ENCODE data around the gene ZSCAN10. TPM values are rescaled to one million over a fixed set of nuclear protein-coding genes. Genes with fewer than 3 reads are reported as not detected.
"Not testable (repeated sequence)": the region's sequence is repeated elsewhere in the genome, so short reads cannot be mapped to it uniquely, and the experiment has no call there.

The ZSCAN10 gene
- total RNA-seq, 5 donors from 2014 or later (not counting 1 experiment from before 2014, with no cell fraction given): 0.19 to 0.64 (median 0.39) TPM; not detected in 1

GRCh38 chr16:3141781-3142311 lies 42.8 kb upstream of the ZSCAN10 start:
- no peak overlapping the region for H3K27ac Mint-ChIP-seq
- WGBS (ENCODE audit: insufficient coverage): 94% methylated on average over 19 of the region's 23 CpGs

GRCh38 chr16:3140603-3141427 lies 41.7 kb upstream of the ZSCAN10 start:
- H3K27ac ChIP-seq (ENCODE audit: low read length): no peak overlapping the region
- POLR2A ChIA-PET: interaction anchor here in 1 of 2 donors (0.7 kb wide), 1 partner anchor 11 kb away, joined by 3 read pairs; no protein-coding TSS in a partner anchor
- 94% methylated on average over 69 of the region's 69 CpGs for WGBS (ENCODE audit: insufficient coverage)
- Mint-ChIP-seq H3K4me3 (no peak overlapping the region), H3K27me3 (no peaks in the 10 kb centered on the region), H3K9me3 (no peaks in the 10 kb centered on the region), H3K36me3 (peaks cover 19% of the 10 kb centered on the region), H3K4me1 (peaks cover 7 to 13% (median 8%) of the 10 kb centered on the region in 3 donors), H3K27ac (no peak overlapping the region)
- no peak overlapping the region for H3K4me3 ChIP-seq (ENCODE audit: control insufficient read depth in 1 of 2, extremely low read depth in 1 of 2, low read length in 1 of 2)
- CTCF ChIA-PET: interaction anchor here in 1 of 2 donors (0.6 kb wide), 1 partner anchor 27 kb away, joined by 3 read pairs; no protein-coding TSS in a partner anchor
- DNase-seq: no peak
- H3K4me1 ChIP-seq (ENCODE audit: control insufficient read depth in 1 of 2, extremely low read depth in 1 of 2, insufficient read depth in 2 of 2, low read length in 2 of 2): peaks cover 0 to 15% of the 10 kb centered on the region in 2 experiments
- no peak for ATAC-seq (replicated peaks in 1 of 4)
- no peaks in the 10 kb centered on the region for H3K9me3 ChIP-seq
- H3K36me3 ChIP-seq (ENCODE audit: control insufficient read depth in 2 of 2, extremely low read depth in 1 of 2, insufficient read depth in 1 of 2, low read length in 1 of 2): peaks cover 24 to 34% of the 10 kb centered on the region in 2 donors
- H3K27me3 ChIP-seq (replicated peaks in 1 of 2; ENCODE audit: control insufficient read depth in 2 of 2, extremely low read depth in 1 of 2, insufficient read depth in 2 of 2, low read length in 1 of 2): peaks cover 0 to 5% of the 10 kb centered on the region in 2 experiments

More at GRCh38 chr16:3141781-3142311, 42.8 kb upstream of the ZSCAN10 start:
- H3K36me3 Mint-ChIP-seq: peaks cover 19% of the 10 kb centered on the region
- no peaks in the 10 kb centered on the region for H3K9me3 Mint-ChIP-seq
- Histone ChIP-seq H3K27ac (ENCODE audit: low read length) (no peak overlapping the region), H3K4me3 (ENCODE audit: control insufficient read depth in 1 of 2, extremely low read depth in 1 of 2, low read length in 1 of 2) (no peak overlapping the region), H3K36me3 (ENCODE audit: control insufficient read depth in 2 of 2, extremely low read depth in 1 of 2, insufficient read depth in 1 of 2, low read length in 1 of 2) (peaks cover 24 to 34% of the 10 kb centered on the region in 2 donors), H3K4me1 (ENCODE audit: control insufficient read depth in 1 of 2, extremely low read depth in 1 of 2, insufficient read depth in 2 of 2, low read length in 2 of 2) (peaks cover 0 to 6% of the 10 kb centered on the region in 2 experiments), H3K9me3 (no peaks in the 10 kb centered on the region), H3K27me3 (replicated peaks in 1 of 2; ENCODE audit: control insufficient read depth in 2 of 2, extremely low read depth in 1 of 2, insufficient read depth in 2 of 2, low read length in 1 of 2) (peaks cover 0 to 5% of the 10 kb centered on the region in 2 experiments)
- DNase-seq: no peak
- H3K4me1 Mint-ChIP-seq: peaks cover under 1 to 10% (median 2%) of the 10 kb centered on the region in 3 donors
- H3K4me3 Mint-ChIP-seq: no peak overlapping the region
- ChIA-PET CTCF (no interaction called here), POLR2A (no interaction called here)
- no peak for ATAC-seq (replicated peaks in 1 of 4)
- H3K27me3 Mint-ChIP-seq: no peaks in the 10 kb centered on the region

GRCh38 chr16:3139561-3139960 lies 40.5 kb upstream of the ZSCAN10 start:
- Mint-ChIP-seq H3K36me3 (peaks cover 19% of the 10 kb centered on the region), H3K4me1 (peaks cover 11 to 17% (median 16%) of the 10 kb centered on the region in 3 donors)
- CTCF ChIA-PET; DNase-seq; H3K27ac ChIP-seq (ENCODE audit: low read length); H3K27me3 ChIP-seq (replicated peaks in 1 of 2; ENCODE audit: control insufficient read depth in 2 of 2, extremely low read depth in 1 of 2, insufficient read depth in 2 of 2, low read length in 1 of 2); H3K27me3 Mint-ChIP-seq; ATAC-seq (replicated peaks in 1 of 4); POLR2A ChIA-PET; H3K27ac Mint-ChIP-seq; H3K9me3 ChIP-seq; H3K9me3 Mint-ChIP-seq; H3K4me3 Mint-ChIP-seq; H3K4me3 ChIP-seq (ENCODE audit: control insufficient read depth in 1 of 2, extremely low read depth in 1 of 2, low read length in 1 of 2): not testable (repeated sequence)
- peaks cover 24 to 34% of the 10 kb centered on the region in 2 donors for H3K36me3 ChIP-seq (ENCODE audit: control insufficient read depth in 2 of 2, extremely low read depth in 1 of 2, insufficient read depth in 1 of 2, low read length in 1 of 2)
- 100% methylated on average over 4 of the region's 9 CpGs for WGBS (ENCODE audit: insufficient coverage)
- H3K4me1 ChIP-seq (ENCODE audit: control insufficient read depth in 1 of 2, extremely low read depth in 1 of 2, insufficient read depth in 2 of 2, low read length in 2 of 2): peaks cover 5 to 21% of the 10 kb centered on the region in 2 experiments

- H3K27me3 Mint-ChIP-seq: no peaks in the 10 kb centered on the region
- H3K4me3 Mint-ChIP-seq: no peak overlapping the region
- no peak overlapping the region for H3K27ac Mint-ChIP-seq
- H3K36me3 ChIP-seq (ENCODE audit: control insufficient read depth in 2 of 2, extremely low read depth in 1 of 2, insufficient read depth in 1 of 2, low read length in 1 of 2): peaks cover 24 to 34% of the 10 kb centered on the region in 2 donors
- ATAC-seq (replicated peaks in 1 of 4) (no peak), DNase-seq (no peak)
- POLR2A ChIA-PET: no interaction called here
- no peak overlapping the region for H3K27ac ChIP-seq (ENCODE audit: low read length)
- no peaks in the 10 kb centered on the region for H3K27me3 ChIP-seq (replicated peaks in 1 of 2; ENCODE audit: control insufficient read depth in 2 of 2, extremely low read depth in 1 of 2, insufficient read depth in 2 of 2, low read length in 1 of 2)
- no peaks in the 10 kb centered on the region for H3K9me3 Mint-ChIP-seq
- CTCF ChIA-PET: interaction anchor here in 1 of 2 donors (0.5 kb wide), 1 partner anchor 91 kb away, joined by 5 read pairs; no protein-coding TSS in a partner anchor
- peaks cover 6 to 28% of the 10 kb centered on the region in 2 experiments for H3K4me1 ChIP-seq (ENCODE audit: control insufficient read depth in 1 of 2, extremely low read depth in 1 of 2, insufficient read depth in 2 of 2, low read length in 2 of 2)
- H3K9me3 ChIP-seq: no peaks in the 10 kb centered on the region
- peaks cover 13 to 20% (median 19%) of the 10 kb centered on the region in 3 donors for H3K4me1 Mint-ChIP-seq
- peaks cover 19% of the 10 kb centered on the region for H3K36me3 Mint-ChIP-seq
- no peak overlapping the region for H3K4me3 ChIP-seq (ENCODE audit: control insufficient read depth in 1 of 2, extremely low read depth in 1 of 2, low read length in 1 of 2)
- WGBS (ENCODE audit: insufficient coverage): 97% methylated on average over 9 of the region's 14 CpGs
These were observed 39.8 kb upstream of the ZSCAN10 start for GRCh38 chr16:3138823-3139426.

GRCh38 chr16:3138342-3138741 lies 39.2 kb upstream of the ZSCAN10 start:
- Histone ChIP-seq H3K9me3 (no peaks in the 10 kb centered on the region), H3K4me3 (ENCODE audit: control insufficient read depth in 1 of 2, extremely low read depth in 1 of 2, low read length in 1 of 2) (no peak overlapping the region), H3K36me3 (ENCODE audit: control insufficient read depth in 2 of 2, extremely low read depth in 1 of 2, insufficient read depth in 1 of 2, low read length in 1 of 2) (peaks cover 24 to 34% of the 10 kb centered on the region in 2 donors), H3K4me1 (ENCODE audit: control insufficient read depth in 1 of 2, extremely low read depth in 1 of 2, insufficient read depth in 2 of 2, low read length in 2 of 2) (peaks cover 10 to 30% of the 10 kb centered on the region in 2 experiments), H3K27me3 (replicated peaks in 1 of 2; ENCODE audit: control insufficient read depth in 2 of 2, extremely low read depth in 1 of 2, insufficient read depth in 2 of 2, low read length in 1 of 2) (no peaks in the 10 kb centered on the region), H3K27ac (ENCODE audit: low read length) (no peak overlapping the region)
- Mint-ChIP-seq H3K27ac (no peak overlapping the region), H3K4me1 (peaks cover 17 to 23% (median 23%) of the 10 kb centered on the region in 3 donors), H3K9me3 (no peaks in the 10 kb centered on the region), H3K4me3 (no peak overlapping the region), H3K36me3 (peaks cover 19% of the 10 kb centered on the region), H3K27me3 (no peaks in the 10 kb centered on the region)
- DNase-seq (no peak), ATAC-seq (replicated peaks in 1 of 4) (no peak)
- CTCF ChIA-PET: interaction anchor here in 1 of 2 donors (0.5 kb wide), 1 partner anchor 90 kb away, joined by 5 read pairs; no protein-coding TSS in a partner anchor
- 88% methylated on average over 19 of the region's 21 CpGs for WGBS (ENCODE audit: insufficient coverage)
- POLR2A ChIA-PET: no interaction called here

GRCh38 chr16:3137267-3137666 lies 38.2 kb upstream of the ZSCAN10 start:
- peaks cover 21 to 27% (median 26%) of the 10 kb centered on the region in 3 donors for H3K4me1 Mint-ChIP-seq
- peaks cover 16% of the 10 kb centered on the region for H3K36me3 Mint-ChIP-seq
- no peak for DNase-seq
- H3K4me3 ChIP-seq (ENCODE audit: control insufficient read depth in 1 of 2, extremely low read depth in 1 of 2, low read length in 1 of 2): no peak overlapping the region
- H3K27ac Mint-ChIP-seq: no peak overlapping the region
- H3K36me3 ChIP-seq (ENCODE audit: control insufficient read depth in 2 of 2, extremely low read depth in 1 of 2, insufficient read depth in 1 of 2, low read length in 1 of 2): peaks cover 18 to 29% of the 10 kb centered on the region in 2 donors
- peaks cover 14 to 36% of the 10 kb centered on the region in 2 experiments for H3K4me1 ChIP-seq (ENCODE audit: control insufficient read depth in 1 of 2, extremely low read depth in 1 of 2, insufficient read depth in 2 of 2, low read length in 2 of 2)
- H3K27me3 Mint-ChIP-seq: no peaks in the 10 kb centered on the region
- H3K27ac ChIP-seq (ENCODE audit: low read length): no peak overlapping the region
- peak overlapping the region in 1 of 3 donors; percentile 6 for H3K4me3 Mint-ChIP-seq
- 98% methylated on average over 11 of the region's 13 CpGs for WGBS (ENCODE audit: insufficient coverage)
- no peaks in the 10 kb centered on the region for H3K27me3 ChIP-seq (replicated peaks in 1 of 2; ENCODE audit: control insufficient read depth in 2 of 2, extremely low read depth in 1 of 2, insufficient read depth in 2 of 2, low read length in 1 of 2)
- ChIA-PET CTCF (no interaction called here), POLR2A (no interaction called here)
- H3K9me3 ChIP-seq: no peaks in the 10 kb centered on the region
- ATAC-seq (replicated peaks in 1 of 4): no peak
- no peaks in the 10 kb centered on the region for H3K9me3 Mint-ChIP-seq
